ENCODE results near the gene TRPM3.
A peak's percentile ranks its signal among the peaks of the same experiment; 100 is the strongest.
"Not testable (repeated sequence)": the region's sequence is repeated elsewhere in the genome, so short reads cannot be mapped to it uniquely, and the experiment has no call there.

The TRPM3 gene

DNA sequence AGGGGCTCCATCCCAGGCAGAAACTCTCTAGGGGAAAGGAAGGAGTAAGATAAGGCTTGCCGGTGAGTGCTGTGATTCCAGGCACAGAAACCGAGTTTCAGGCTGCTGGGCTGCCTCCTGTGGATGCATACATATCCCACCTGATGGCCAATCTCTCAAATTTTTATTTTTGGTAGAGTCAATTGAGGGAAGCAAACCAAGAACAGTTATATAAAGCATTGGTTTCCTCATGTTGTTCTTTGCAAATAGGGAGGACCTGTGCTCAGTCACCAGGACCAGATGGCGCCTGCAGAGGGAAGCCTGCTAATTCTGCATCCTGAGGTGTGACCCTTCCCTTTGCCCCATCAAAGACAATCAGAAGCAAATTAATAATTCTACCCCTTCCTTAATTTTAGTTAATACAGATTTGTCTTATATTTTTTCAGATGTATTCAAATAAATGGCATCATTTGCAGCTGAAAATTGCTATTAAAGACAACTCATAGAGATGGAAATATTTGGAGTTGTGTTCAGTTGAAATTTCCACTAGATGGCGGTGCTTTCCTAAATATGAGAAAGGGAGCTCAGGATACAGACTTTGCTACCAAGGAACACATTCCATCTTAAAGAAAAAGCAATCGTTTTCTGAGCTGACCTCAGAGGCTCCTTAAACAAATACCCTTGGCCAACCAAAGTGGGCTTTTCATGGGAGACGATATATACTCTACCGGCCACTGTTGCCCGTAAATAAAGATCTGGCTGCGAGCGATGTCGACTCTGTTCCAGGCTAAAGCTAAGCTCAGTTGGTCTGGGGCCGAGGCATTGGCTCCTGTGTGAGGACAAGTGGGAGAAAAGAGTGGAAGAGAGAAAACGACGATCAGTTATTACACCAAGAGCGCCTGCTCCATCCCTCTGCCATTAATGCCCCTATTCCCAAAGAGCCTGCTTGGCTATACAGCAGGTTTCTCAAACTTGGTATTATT lies 481.3 kb downstream of the TRPM3 start:
- peak; percentile 45 for DNase-seq

GRCh38 chr9:70635790-70636189 lies 485.6 kb downstream of the TRPM3 start:
- no peak for DNase-seq

DNA sequence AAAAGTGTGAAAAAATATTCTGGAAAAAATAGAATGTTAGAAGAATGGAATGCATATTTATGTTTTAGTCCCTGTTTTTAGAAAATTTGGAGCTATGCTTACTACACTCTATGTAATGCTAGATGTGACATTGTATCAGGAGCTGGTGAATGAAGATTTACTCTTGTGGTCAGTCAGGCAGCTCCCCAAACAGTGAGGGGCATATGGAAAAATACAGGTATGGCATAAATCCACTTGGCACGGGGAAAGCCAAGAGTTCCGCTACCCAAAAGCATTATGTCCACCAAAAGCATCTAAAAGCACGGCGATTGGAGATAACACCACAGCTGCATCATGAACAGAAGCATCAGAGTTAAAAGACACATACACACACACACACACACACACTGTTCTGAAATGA lies 486.7 kb downstream of the TRPM3 start:
- no peak for DNase-seq

DNA sequence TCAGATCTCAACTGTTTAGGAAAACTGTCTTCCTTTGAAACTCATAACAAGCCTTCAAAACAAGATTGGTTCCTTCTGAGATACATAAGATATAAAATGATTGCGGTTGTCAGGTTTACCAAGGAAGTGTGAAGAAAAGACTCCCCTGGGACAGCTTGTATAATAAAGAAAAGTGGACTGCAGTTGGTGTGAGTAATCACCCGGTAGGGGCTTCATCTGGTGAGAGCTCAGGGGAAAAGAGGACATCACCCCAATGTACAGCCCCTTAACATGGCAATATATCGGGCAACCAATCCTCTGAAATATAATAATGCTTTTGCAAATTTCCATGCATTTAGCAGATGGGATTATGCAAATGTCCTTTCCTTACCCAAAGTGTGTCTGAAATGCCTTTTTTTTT lies 490.4 kb downstream of the TRPM3 start:
- DNase-seq, result no peak

DNA sequence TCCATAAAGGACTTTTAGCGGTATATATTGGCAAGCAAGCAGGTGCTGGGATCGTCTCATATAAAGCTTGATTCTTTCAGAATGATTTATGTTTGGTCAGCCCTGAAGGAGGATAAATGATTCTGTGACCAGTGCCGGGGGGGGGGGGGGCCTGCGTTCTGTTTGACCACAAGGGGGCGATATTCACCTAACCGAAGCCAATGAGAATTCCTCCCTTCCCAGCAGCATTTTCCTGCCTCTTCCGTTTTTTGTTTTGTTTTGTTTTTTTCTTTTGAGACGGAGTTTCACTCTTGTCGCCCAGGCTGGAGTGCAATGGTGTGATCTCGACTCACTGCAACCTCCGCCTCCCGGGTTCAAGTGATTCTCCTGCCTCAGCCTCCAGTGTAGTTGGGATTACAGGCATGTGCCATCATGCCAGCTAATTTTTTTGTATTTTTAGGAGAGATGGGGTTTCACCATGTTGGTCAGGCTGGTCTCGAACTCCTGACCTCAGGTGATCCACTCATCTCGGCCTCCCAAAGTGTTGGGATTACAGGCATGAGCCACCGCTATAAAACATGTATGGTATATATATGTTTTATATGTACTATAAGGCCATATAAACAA lies 492.2 kb downstream of the TRPM3 start:
- DNase-seq, result not testable (repeated sequence)

- no peak for DNase-seq
Measured at GRCh38 chr9:70625078-70625477, 496.3 kb downstream of the TRPM3 start.

DNA sequence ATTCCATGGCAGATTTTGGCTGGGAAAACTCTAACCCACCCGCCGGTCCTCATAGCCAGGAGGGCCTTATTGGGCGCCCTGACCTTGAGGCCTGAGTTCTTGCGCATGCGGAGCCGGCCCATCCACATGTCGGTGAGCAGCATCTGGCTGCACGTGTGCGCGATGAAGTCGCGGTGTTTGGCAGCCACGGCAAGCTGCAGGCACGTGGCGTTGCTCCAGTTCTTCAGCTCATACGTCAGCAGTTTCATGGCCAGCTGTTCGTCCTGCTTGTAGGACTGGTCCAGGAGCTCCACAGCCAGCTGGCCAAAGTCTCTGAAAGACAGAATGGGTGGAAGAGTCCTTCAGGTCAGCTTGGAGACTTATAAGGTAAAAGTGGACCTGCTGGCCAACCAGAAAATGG lies 502.6 kb downstream of the TRPM3 start:
- no peak for DNase-seq

GRCh38 chr9:70617033-70617828 lies 504.2 kb downstream of the TRPM3 start:
- no peak for DNase-seq

DNA sequence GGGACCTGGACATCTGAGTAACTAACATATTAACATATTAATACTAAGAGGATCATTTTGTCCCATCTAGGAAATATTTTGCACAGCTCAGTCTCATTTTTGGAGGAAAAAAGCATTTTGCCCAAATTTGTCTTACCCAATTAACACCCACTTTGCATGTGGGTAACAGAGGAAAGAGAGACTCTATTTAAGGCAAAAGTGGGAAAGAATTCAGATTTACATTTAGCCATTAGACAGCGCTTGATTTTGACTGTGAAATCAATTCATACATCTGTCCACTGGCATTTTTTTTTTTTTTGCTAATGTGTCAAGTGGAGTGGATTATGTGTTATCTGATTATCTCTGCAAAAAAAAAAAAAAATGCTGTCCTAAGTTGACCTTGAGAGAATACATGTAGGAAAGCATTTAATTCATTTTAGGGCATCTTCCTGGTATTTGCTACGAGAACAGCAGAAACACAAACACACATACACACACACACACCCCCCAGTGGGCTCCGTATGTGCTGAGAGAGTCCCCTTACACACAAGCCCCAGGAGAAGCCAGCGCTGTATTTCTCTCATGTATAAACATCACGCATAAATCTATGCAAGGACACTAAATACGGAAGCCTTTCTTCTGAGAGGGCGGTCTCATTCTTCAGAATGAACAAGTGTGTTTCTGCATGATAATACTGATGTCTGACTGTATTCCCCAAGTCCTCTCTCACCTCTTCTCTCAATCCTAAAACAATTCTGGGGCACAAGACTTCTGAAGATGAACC lies 505.0 kb downstream of the TRPM3 start:
- no peak for DNase-seq

GRCh38 chr9:70615464-70616138 lies 505.8 kb downstream of the TRPM3 start:
- DNase-seq, result no peak

DNA sequence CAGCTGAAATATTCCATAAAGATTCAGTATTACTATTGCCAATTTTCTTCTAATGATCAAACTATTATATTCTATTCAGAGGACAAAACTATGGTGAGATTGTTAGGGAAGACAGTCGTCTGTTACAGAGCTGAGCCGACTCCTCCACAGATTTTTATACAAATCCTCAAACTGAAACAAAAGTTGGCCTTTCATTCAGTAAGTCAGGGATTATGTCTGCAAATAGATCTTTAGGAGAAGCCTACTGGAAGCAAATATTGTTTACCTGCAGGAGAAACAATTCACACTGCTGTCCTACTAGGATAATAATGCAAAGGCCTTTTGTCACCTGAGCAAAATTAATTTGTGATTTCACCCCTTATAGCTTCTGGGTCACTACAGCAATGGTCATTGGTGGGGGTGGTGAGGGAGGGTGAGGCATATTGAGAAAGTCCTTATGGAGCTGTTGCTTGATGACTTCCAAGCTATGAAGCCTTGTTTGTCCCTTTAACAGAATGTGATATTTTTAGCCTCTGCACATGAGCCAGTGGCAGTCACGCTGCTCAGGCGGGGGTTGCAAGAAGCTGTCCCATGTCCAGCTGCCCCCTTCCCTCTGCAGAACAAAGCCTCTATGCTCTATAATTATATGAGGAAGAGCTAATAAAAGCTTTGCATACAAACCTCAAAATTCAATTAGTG lies 506.5 kb downstream of the TRPM3 start:
- DNase-seq, result no peak

DNA sequence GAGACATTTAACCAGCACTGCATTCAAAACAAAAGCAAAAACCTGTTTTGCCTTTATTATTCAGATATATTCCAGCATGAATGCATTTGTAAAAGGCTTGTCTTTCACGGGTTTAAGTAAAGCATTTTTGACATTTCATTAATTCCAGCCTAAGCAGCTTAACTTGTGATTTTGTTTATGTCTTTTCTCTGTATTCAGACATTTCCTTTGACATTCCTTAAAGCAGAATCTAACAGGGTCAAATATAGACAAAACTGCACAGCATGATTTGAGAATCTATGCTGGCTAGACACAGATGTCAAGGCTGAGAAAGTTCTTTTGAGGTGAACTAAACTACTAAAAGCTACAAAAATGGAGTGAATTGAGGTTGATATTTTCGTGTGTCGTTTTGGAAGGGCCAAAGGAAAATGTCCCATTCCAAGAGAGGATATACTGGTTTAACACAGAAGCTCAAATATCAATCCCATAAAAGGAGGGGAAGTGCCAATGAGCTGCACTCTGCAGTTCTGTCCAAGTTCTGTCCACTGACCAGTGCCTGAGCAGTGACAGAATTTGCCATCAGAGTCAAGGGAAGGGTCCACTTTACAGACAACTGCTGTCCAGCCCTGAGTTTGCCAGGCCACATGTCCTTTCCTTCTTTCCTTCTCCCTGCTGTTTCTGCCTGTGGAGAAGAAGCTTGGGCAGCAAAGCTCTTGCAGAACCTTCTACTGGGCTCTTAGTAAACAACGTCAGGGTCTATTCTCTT lies 508.2 kb downstream of the TRPM3 start:
- DNase-seq, result no peak

GRCh38 chr9:70610287-70610644 lies 511.2 kb downstream of the TRPM3 start:
- DNase-seq, result no peak

DNA sequence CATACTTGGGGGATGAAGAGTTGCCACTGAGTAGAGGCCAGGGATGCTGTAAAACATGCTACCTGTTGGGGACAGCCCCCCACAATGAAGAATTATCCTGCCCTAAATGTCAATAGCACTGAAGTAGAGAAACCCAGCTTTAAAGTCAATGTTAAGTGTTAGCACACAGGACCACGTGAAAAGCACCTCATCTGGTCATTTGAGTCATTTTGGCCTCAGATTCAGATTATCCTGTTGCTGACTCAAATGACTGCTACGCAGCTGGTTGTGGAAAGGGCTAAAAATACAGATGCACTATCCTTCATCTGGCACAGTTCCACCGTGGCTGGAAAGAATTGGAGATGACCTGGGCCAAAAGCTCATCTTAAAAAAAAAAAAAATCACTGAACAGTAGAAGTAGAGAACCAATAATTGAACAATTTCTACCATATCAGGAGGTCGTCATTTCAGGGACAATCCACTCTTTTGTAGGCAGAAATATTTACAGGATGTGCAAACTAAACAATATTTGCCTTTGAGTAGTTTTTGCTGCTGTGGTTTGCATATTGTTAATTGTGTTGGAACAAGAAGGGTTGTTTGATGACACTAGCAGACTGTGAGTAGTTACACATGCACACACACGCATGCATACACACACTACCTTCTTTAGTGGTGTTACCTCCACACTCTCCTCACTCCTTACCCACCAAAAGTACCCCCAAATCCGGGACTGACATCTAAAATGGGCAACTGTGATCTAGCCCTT lies 511.7 kb downstream of the TRPM3 start:
- DNase-seq, result no peak

- no peak for DNase-seq
Measured at GRCh38 chr9:70609011-70609410, 512.4 kb downstream of the TRPM3 start.

DNA sequence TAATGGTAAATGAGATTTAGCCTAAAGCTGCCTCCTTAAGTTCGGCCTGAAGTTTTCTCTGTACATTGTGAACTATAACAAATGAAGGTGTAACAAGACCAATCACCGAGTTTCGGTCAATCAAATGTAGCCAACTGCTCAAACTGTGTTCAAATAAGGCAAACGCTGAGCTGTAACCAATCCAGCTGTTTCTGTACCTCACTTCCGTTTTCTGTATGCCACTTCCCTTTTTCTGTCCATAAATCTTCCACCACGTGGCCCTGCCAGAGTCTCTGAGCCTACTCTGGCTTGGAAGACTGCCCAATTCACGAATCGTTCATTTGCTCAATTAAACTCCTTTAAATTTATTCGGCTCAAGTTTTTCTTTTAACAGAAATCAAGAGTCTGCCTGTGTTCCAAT lies 513.5 kb downstream of the TRPM3 start:
- no peak for DNase-seq

DNA sequence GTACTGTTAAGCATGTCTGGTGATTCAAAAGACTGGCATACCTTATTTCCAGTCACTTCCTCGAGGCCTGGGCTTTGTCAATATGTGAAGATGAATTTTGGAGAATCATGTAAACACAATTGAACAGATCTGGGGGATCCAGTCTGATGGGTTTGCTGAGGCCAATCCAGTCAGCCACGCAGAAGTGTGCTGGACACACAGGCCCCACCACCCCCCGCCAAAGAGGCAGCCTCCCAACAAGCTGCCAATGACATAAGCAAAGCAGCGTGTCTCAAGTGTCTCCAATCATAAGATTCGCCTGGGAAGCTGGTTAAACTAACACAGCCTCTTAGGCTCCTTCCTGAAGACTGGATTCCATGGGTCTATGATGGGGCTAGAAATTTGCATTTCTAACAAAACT lies 514.1 kb downstream of the TRPM3 start:
- no peak for DNase-seq

- DNase-seq, result no peak
Measured at GRCh38 chr9:70603020-70603411, 518.4 kb downstream of the TRPM3 start.

GRCh38 chr9:70602321-70603019 lies 519.0 kb downstream of the TRPM3 start:
- DNase-seq, result peak; percentile 71

All from activated CD4-positive, alpha-beta T cell treated with anti-CD3 and anti-CD28 coated beads, Interleukin-2, Interleukin-6, amounts not matched to agents 100 ng/mL and 50 ng/mL, durations not matched to agents 16 hours and 8 hours (primary cell).